DMS153 (cell line): ENCODE measurements around the gene OR1F1.
"Not testable (repeated sequence)": the region's sequence is repeated elsewhere in the genome, so short reads cannot be mapped to it uniquely, and the experiment has no call there.

Experiments
- DNase-seq: peaks from one replicate; lab custom pipeline; 2025; lab: John Stamatoyannopoulos, UW

Gene OR1F1

DNA sequence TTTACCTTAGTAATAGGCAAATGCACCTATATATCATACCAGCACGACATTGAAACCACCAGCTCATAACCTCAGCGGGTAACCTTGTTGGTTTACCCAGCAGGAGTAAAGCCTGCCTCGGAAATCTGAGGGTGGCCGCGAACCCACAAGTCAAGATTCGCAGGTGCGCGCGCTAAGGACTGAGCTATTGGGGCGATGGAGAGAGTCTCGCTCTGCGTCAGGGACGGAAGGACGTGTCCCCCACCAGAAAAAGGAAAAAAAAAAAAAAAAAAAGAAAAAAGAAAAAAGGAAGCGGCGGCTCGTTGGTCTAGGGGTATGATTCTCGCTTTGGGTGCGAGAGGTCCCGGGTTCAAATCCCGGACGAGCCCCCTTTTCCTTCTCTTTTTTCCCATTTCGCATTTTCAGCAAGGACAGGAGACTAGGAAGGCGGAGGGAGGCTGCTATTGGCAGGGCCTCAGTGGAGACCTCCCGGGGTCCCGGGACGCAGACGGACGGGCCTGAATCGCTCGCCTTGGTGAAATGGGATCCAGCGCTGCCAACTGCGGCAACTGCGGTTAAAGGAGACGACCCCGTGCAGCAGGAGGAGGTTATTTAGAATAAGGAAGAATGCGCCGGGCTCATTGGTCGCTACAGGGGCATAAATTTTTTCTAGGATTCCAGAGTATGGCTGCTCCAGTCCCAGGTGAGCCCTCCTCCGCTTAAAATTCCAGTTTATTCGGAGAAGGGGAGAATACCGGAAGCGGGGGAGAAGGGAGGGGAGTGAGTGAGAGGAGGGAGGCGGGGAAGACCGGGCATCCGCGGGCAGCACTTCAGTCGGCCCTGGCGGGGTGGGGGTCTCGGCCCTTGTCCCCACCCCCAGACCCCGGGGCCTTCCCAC lies at the start of gene OR1F1:
OR1F1 (plus strand) TSS at position 407 of the 877 bp plus-strand sequence.
- no peak for DNase-seq

DNA sequence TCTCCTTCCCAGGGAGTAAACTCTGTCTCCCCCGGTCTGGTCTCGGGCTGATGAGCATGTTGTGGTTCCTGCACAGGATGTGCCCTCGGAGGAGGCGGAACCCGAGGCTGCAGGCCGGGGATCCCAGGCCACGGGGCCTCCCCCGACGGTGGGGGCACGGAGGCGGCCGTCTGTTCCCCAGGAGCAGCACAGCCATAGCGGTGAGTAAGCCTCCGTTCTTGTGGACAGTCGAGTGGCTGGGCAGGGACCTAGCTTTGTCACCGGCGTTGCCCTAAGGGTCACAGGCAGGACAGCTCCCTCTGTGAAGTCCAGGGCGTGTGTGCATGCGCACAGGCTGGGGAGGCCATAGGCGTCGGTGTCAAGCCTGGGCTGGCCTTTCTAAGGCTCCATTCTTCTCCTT lies 49.7 kb upstream of the OR1F1 start:
- DNase-seq = no peak

DNA sequence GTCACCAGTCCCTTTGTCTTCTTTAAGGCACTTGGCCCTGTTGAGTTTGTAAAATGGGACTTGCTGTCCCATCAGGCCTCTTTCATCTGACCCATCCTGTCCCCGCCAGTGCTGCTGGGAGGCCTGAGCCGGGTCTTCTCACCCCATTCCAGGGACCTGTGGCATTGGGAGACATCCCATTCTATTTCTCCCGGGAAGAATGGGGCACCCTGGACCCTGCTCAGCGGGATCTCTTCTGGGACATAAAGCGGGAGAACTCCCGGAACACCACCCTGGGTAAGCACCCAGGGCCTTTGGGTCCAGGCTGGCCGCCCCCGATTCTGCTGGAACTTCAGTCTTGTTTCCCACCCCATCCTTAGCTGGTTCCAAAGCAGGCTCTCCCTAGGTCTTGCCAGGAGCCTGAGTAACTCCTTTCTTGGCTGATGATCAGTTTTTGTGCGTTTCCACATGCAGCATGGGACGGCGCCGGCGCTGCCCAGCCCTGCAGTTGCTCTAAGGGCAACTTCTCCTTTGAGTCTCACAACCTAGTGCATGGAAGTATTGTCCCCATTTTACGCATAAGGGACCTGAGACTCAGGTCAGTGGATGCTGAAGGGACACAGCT lies 49.1 kb upstream of the OR1F1 start:
- DNase-seq = no peak

DNA sequence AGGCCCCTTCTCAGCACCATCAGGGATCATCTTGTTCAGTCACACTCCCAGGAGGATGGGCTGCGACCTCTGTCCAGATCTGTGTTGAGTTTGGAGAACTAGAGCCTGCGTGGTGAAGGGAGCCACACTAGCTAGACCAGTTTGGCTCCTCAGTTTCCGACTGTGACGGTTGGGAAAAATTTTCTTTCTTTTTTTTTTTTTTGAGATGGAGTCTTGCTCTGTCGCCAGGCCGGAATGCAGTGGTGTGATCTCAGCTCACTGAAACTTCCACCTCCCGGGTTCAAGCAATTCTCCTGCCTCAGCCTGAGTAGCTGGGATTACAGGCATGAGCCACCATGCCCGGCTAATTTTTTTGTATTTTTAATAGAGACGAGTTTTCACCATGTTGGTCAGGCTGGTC lies 48.4 kb upstream of the OR1F1 start:
- not testable (repeated sequence) for DNase-seq

DNA sequence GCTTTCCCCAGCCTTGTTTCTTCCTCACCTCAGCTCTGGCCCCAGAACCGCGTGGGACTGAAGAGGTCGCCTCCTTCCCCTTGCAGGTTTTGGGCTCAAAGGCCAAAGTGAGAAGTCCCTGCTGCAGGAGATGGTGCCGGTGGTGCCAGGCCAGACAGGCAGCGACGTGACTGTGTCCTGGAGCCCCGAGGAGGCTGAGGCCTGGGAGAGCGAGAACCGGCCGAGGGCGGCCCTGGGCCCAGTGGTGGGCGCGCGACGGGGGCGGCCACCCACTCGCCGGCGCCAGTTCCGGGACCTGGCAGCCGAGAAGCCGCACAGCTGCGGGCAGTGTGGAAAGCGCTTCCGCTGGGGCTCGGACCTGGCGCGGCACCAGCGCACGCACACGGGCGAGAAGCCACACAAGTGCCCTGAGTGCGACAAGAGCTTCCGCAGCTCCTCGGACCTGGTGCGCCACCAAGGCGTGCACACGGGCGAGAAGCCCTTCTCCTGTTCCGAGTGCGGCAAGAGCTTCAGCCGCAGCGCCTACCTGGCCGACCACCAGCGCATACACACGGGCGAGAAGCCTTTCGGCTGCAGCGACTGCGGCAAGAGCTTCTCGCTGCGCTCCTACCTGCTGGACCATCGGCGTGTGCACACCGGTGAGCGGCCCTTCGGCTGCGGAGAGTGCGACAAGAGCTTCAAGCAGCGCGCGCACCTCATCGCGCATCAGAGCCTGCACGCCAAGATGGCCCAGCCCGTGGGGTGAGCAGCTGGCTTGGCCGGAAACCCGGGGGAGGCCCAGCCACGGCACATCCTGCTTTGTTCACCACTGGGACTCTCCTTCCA lies 47.2 kb upstream of the OR1F1 start:
- DNase-seq = no peak

DNA sequence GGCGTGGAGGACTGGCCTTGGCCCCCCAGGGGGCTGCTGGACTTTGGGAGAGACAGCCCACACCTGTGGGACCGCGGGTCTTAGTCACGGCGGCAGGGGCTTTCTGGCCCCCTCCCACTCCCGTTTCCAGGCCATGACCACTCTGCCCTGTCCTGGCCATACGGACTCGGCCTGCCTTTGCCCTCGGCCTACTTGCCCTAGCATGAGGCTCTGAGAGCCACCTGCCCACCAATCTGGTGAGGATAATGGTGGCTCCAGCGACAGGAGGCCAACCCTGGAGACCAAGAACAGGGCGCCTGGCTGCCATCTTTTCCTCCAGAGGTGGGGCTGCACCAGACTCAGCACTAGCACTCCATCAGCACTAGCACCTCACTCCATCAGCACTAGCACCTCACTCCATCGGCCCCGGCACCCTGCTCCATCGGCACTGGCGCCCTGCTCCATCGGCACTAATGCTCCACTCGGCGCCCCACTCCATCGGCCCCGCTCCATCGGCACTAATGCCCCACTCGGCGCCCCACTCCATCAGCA lies 46.2 kb upstream of the OR1F1 start:
- DNase-seq = no peak

DNA sequence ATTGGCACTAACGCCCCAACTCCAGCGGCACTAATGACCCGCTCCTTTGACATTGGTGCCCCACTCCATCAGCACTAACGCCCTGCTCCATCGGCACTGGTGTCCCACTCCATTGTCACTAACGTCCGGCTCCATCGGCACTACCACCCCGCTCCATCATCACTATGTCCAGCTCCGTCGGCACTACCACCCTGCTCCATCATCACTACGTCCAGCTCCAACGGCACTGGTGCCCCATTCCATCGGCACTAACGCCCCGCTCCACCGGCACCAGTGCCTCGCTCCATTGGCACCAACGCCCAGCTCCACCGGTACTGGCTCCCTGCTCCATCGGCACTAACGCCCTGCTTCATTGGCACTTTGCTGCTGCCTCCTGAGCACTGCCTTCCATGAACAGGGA lies 45.7 kb upstream of the OR1F1 start:
- DNase-seq = no peak

DNA sequence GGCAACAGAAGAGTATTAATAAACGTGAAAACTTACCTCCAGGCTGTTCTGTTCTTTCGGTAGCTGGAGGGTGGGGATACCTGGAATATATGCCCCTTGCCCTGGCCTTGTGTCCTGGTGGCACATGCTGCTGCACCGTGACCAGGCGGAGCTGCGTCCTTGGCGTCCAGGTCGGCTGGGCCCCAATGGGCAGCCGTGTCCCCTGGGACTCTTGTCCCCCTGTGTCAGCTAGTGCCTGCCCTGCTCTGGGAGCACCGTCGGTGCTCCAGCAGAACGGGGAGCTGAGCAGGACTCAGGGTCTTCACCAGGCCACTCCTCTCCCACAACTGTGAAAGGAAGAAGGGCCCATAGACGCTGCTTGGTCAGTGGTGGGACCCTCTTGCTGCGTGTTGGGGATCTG lies 45.2 kb upstream of the OR1F1 start:
- no peak for DNase-seq

DNA sequence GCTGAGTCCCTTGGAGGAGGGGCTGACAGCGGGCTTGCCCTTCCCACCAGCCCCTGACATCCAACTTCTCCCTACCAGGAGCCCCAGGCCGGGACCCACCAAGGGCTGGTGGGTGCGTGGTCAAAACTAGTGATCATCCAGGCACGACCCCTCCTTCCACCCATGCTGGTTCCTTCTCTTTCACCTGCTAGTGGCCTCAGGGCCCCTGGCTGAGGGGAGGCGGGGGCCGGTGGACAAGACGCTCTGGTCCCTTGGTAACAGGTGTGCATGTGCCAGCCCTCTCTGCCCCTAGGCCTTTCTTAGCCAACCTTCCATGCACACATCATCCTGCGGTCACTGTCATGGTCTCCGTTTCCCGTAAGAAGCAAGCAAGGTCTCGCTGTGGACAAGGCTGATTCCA lies 44.8 kb upstream of the OR1F1 start:
- DNase-seq = no peak

DNA sequence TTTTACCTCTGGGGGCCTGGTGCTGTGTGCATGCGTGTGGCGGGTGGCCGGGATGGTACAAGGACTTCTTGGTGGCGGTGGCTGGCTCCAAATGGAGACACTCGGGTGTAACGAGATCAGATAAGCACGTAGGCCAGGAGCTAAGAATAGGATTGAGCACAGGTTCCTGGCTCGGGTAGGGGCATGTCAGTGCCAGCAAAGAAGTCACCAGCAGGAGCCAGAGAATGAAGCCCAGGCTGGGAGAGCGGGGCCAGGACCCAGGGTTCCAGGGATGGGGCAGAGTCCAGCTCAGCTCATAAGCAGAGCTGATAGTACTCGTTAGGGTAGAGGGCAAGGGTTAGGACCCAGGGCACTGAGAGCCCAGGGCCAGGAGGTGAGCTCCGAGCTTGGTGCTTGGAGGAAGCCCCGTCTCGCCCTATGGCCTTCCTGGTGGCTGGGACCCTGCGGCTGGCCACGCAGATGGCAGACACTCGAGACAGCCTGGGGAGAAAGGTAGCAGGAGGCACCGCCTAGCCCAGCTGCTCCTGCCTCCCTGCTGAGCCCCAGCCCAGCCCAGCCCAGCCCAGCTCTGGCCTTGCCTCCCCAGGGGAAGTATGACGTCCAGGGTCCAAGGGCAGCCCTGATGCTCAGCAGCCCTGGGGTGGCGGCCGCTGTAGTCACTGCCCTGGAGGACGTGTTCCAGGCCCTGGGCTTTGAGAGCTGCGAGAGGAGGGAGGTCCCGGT lies 44.2 kb upstream of the OR1F1 start:
- DNase-seq = no peak

DNA sequence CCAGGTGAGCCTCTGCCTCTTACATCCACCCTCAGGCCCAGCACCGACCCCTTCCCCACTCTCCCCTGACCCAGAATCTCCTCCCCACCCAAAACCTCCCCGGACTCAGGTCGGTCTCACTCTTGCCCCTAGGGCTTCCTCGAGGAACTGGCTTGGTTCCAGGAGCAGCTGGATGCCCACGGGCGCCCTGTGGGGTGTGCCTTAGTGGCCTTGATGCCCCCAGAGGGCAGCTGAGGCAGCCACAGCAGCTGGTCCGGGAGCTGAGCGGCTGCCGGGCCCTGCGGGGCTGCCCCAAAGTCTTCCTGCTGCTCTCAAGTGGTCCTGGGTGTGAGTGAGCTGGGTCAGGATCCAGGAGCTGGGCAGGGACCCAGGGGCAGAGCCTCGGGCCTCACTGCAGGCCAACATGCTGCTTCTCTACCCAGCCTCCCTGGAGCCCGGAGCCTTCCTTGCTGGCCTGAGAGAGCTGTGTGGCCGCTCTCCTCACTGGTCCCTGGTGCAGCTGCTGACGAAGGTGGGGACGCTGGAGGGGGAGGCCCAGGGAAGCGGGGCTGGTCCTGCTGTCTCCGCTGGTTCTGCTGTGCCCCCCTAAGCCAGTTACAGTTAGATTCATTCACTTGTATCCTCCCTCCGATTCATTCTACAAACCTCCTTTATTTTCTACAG lies 43.6 kb upstream of the OR1F1 start:
- no peak for DNase-seq

DNA sequence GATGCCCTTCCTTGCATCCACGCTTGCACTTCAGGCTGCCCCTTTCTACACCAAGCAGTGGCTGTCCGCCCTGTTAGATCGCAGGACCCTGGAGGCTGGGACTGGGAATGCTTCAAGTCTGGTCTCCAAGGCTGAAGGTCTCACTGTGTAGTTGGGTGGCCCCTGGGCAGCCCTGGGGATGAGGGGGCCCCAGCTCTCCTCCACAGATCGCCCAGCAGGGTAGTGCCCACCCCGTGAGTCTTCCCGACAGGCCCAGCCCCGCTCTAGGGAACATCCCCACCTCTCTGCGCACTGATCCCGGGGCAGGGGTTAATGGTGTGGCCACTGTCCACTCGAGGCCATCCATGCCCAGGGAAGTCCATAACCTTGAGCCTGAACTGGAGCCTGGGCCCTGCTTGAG lies 42.9 kb upstream of the OR1F1 start:
- no peak for DNase-seq

DNA sequence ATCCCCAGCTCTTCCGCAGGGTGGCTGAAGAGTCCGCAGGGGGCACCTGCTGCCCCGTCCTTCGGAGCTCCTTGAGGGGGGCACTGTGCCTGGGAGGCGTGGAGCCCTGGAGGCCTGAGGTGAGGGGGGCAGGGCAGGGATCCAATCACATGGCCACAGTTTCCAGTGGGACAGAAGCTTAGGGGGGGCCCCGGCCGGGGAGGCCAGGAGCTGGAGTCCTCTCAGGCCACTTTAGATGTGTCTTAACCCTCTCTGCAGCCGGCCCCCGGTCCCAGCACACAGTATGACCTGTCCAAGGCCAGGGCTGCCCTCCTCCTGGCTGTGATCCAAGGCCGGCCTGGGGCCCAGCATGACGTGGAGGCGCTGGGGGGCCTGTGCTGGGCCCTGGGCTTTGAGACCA lies 42.3 kb upstream of the OR1F1 start:
- no peak for DNase-seq

DNA sequence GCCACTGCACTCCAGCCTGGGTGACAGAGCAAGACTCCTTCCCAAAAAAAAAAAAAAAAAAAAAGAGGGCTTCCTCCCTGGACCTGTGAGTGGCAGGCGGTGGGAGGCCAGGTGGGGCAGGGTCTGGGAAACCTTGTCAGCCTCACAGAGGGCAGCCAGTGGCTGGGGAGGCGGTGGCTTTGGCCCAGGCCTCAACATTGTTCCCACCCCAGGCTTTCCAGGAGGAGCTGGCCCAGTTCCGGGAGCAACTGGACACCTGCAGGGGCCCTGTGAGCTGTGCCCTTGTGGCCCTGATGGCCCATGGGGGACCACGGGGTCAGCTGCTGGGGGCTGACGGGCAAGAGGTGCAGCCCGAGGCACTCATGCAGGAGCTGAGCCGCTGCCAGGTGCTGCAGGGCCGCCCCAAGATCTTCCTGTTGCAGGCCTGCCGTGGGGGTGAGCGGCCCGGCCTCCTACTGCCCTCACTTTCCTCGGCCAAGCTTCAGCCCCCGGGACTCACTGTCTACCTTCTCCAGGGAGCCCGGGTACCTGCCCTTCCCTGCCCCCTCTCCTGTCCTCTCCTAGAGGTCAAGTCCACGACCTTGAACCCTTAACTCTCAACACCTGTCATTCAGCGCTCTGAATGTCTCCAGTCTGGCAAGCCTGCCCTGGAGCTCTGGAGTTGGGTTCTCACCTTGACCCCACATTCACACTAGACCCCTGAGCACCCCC lies 40.8 kb upstream of the OR1F1 start:
- no peak for DNase-seq

DNA sequence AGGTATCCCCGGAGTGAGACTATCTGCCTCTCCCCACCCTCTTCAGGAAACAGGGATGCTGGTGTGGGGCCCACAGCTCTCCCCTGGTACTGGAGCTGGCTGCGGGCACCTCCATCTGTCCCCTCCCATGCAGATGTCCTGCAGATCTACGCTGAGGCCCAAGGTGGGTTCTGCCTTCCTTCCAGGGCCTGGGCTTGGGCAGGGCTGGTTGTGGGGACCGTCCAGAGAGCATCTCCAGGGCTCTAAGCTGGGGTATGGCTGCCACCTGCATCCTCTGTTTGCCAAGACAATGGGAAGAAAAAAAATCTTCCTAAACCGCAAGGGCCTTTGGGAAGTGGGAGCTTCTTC lies 40.3 kb upstream of the OR1F1 start:
- DNase-seq = no peak

DNA sequence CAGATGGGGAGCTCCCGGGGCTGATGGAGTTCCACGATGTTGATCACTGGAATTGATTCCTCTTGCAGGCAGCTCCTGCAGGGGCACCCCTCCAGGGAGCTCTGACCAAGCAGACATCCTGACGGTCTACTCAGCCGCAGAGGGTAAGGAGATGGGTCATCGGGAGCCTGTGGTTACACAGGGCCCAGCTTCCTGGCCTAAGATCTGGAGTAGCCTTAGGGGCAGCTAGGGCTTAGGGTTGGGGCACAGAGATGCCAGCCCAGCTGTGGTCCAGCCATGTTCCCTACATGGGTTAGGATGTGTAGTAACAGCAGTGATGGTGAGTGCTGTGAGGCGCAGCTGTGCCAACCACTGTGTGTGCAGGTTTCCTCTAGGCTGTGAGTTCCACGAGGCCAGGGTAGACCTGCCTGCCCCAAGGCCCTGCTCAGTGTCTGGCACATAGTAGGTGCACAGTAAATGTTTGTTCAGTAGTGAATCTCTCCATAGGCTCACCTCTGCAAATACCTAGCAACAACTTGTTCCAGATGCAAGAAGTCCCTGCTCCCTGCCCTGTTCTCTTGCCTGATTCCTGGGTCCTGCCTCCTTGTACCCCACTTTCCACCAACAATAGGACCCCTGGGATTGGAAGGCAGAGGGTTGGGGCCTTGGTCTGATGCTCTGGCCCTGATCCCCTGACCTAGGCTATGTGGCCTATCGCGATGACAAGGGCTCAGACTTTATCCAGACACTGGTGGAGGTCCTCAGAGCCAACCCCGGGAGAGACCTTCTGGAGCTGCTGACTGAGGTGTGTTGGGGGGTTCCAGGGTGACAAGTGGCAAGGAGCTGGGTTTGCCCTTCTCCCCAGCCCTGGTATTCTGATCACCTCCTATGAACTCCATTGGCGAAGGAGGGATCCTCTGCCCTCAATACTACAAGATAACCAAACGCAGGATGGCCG lies 39.5 kb upstream of the OR1F1 start:
- no peak for DNase-seq

DNA sequence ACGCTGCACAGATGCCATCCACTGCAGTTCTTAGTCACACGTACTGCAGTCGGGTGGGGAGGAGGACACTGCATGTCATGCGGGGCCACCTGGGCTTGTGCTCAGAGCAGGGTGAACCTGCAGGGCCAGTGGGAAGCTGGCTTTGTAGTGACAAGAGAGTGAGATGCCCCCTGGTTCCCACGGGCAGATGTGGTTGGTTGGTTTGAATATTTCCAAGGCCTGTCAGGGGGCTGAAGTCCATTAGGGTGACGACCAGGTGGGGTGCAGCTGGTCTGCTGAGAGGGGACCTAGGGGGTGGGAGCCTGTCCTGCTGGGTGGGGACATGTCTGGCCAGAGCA lies 38.8 kb upstream of the OR1F1 start:
- no peak for DNase-seq

DNA sequence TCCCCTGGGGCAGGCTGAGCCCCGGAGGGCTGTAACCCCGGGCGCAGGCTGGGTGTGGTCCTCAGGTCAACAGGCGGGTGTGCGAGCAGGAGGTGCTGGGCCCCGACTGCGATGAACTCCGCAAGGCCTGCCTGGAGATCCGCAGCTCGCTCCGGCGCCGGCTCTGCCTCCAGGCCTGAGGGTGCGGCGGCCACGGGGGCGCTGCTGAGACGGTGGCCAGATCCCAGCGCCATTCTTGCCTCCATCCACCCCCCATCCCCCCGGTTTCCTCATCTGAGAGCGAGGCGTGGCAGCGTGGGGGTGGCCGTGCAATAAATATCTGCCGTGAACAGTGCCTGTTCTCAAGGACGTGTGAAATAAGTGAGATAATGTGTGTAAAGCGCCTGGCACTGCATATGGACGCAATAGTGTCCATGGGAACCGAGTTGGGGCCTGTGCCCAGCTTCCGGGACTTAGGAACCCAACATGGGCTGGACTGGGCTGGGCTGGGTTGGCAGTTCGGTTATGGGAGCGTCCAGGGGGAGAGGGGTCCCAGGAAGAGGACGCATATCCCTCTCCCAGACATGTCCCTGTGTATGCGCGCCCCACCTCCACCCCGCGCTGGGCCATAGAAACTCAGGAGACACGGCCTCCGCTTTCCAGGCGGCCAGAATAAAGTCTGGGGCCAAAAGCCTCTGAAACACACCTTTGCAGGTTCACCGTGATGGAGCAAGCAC lies 38.2 kb upstream of the OR1F1 start:
- DNase-seq = peak; percentile 46
